NCI-H526 (cell line): ENCODE results near the gene MAPK11.

Source experiments
- DNase-seq, 2 experiments: peaks; one replicate each; lab custom pipeline; 2025; lab: John Stamatoyannopoulos, UW

Gene MAPK11

GRCh38 chr22:50260801-50261614 is 9.2 kb downstream of the MAPK11 start:
- peak in 1 of 2 experiments; percentile 70 for DNase-seq

- no peak for DNase-seq
Observed at GRCh38 chr22:50260434-50260800, 9.8 kb downstream of the MAPK11 start.

DNA sequence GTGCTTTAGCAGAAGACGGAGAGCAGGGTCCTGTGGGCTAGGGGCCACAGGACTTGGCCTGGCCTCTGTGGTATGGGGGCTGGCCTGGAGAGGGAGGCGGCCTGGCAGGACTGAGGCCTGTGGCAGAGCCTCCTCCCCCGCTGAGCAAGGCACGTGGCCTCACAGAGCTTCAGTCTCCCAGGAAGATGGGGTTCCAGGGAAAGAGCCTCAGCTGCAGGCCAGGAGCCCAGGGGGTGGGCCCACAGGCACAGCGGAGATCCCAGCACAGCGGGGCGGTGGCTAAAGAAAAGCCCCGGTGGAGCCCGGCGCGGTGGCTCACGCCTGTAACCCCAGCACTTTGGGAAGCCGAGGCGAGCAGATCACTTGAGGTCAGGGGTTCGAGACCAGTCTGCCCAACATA is 10.9 kb downstream of the MAPK11 start:
- DNase-seq = no peak

DNA sequence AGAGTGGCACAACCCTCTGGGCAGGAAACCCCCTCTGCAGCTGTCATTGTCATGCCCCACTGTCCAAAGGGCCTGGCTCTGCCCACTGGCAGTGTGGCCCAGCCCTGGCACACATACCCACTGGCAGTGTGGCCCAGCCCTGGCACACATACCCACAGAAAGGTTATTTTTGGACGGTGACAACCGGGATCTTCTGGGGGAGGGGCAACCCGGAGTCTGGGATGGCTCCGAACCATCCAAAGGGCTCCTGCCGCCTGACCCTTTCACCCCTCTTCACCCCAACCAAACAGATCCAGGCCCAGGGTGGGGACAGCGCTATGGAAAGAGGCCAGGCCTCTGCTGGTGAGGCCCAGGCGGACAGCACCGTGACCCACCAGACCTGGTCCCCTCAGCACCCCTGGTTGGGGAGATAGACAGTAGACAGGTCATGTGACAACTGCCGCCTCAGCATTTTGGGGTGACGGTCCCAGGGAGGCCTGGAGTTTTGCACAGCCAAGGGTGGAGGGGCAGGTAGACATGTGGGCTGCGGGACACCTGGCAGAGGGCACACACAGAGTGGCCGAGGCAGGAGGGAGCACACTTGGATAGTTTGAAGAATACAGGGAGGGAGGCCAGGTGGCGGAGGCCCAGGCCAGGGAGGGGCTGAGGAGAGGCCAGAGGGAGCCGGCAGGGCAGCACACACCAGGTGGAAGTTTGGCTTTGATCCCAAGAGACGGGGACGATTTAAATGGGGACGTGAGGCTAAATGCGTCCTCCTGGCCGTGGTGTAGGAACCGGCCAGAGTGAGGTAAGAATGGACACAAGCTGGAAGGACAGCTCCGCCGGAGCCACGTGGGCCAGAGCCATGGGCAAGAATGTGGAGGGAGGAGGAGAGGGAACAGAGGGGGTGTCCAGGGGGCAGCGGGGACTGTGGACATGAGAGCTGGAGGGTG is 11.6 kb downstream of the MAPK11 start:
- no peak for DNase-seq

GRCh38 chr22:50257451-50258360 is 12.5 kb downstream of the MAPK11 start:
- no peak for DNase-seq

DNA sequence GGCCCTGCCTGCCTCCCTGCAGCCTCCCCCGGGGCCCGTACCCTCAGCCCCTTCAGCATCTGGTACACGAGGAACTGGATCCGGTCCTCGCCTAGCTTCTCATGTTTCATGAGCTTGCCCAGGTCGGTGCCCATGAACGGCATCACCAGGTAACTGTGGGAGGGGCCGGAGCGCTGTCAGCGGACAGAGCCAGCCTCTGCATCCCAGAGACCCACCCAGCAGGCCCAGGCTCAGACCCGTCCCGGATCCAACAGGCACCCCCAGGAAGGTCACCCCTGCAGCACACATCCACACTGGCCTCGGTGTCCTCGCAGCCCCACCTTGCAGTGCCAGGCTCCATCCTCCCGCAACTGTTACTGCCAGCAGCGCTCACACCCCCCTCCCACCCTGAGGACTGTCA is 13.1 kb downstream of the MAPK11 start:
- peak in 1 of 2 experiments; percentile 42 for DNase-seq

DNA sequence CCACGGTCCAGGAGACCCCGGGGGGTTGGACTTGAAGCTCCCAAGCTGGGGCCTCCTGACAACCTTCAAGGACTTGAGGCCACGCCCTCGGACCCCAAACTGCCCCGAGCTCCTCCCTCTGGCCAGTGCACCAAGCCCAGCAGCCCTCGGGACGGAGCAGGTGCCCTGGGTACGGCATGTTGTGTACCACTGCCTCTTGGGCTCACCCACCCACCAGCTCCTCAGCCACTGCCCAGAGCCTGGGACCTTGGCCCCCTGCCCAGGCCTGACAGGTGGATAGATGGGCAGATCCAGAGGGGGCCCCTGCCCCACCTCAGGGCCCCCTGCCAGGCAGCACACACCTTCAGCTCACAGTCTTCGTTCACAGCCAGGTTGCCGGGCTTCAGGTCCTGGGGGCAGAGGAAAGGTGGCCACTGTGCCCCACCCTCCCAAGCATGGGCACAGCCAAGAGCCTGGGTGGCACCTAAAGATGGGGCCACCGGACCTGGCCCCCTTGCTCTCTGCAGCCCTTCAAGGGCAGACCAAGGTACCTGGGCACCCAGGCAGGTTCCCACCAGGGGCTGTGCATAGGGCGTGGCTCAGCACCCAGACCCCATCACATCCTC is 13.8 kb downstream of the MAPK11 start:
- no peak for DNase-seq

DNA sequence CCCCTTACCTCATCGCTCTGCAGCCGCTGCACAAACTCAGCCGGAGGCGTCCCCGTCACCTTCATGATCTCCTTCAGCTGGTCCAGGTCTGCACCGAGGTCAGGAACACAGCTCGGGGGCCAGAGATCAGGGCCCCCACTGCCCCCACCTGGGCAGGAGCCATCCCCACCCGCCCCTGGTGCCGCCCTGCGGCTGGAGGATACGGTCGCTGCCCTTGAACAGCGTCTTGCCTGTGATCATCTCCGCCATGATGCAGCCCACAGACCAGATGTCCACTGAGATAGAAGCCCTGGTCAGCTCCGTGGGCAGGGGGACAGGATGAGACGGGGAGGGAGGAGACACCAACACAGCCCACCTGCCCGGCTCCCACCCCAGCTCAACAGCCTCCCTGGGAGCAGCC is 14.6 kb downstream of the MAPK11 start:
- no peak for DNase-seq

DNA sequence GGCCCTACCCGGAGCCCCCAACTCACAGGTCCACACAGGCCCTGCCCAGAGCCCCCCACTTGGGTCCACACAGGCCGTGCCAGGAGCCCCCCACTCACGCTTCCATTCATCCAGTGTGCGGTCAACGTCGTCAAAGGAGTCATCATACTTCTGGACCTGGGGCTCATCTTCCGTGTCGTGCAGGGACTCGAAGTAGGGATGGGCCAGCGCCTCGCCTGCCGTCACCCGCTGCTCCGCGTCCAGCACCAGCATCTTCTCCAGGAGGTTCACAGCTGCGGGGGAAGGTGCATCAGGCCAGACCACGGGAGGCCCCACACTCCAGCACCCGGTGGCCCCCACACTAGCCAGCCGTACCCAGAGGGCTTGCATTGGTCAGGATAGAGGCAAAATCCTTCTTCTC is 15.1 kb downstream of the MAPK11 start:
- DNase-seq = no peak

DNA sequence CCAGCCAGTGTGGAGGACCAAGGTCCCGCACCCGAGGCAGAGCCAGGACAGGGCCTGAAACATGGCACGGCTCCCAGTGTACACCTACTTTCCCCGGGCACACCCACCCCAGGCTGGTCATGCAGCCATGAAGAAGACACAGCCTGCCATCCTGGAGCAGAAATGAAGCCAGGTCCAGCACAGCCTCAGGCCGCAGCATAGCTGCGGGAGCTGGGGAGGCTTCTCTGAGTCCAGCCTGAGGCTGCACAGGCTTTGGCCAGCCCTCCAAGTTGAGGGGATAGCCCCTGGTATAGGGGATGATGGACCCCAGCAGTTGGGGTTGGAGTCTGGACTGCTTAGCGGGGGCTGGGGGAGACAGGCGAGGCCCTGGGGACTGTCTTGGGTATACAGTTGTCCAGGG is 16.2 kb downstream of the MAPK11 start:
- no peak for DNase-seq

DNA sequence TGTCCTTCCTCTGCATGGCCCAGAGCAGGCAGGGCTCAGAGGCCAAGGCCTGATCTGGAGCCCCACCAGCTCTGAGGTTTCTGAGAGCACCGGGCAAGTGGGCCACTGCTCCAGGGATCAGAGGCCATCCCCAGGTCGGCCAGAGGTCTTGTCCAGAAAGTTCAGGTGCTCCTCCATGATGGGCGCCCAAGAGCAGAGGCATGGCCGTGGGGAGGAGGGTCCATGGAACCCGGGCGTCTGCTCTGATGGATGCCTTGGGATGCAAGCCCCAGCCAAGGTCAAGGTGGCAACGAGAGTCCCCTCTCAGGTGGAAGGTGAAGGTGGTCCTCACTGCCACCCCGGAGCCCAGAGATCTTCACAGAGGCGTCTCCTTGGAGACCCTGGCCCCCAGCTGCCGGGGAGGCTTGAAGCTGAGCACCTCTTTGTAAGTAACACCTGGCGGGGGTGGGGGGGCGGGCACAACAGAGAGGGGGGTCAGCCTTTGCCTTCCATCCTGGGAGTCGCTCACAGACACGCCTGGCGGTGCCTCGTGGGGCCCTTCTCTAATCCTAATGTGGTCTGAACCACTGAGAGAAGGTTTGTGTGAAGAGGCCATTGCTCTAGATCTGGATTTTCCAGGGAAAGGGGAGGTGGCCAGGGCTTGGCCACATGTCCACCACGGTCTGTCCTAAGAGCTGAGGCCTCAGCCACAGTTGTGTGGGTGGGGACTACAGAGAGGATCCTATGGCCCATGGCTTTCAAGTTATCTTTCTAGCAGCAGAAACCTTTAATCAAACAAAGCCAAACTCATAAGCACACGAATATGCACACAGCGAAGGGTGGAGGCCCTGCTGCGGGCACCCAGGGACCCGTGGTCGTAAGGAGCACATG is 16.9 kb downstream of the MAPK11 start:
- DNase-seq = no peak

DNA sequence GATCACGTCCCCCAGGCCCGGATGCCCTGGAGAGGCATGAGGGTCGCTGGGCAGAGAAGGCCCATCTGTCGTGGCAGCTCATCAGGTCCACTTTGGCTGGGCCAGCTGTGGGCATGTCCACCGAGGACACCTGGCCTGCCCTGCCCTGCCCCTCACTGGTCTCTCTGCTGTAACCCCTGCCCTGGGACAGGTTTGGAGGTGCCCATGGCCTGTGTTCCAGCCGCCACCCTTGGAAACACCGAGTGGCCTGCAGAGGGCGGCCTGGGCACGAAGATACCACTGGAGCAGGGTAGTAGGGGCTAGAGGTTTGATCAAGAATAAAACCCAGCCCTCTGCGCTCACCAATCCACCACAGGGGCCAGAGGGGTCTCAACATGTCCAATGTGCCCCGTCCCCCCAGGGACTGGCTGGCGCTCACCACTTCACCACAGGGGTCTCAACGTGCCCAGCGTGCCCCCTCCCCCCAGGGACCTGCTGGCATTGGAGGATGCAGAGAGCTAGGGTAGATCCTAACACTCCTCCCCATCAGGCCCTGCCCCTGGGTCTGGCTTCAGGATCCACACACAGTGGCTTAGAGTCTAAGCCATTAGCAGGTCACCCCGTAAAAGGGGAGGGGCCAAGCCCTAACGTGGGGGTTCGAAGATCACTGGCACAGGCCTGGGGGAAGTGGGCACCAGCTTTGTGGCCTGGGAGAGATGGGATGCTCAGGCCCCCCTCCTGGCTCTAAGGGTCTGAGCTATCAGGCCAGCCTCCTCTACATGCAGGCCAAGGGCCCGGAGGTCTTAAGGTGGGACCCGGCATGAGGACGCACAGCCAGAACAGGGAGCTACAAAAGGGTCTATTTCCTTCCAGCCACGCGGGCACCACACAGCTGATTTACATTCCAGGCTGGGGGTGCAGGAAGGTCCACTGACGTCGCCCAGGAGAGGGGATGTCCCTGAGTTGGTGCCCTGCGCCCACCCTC is 17.8 kb downstream of the MAPK11 start:
- peak in 1 of 2 experiments; percentile 71 for DNase-seq

DNA sequence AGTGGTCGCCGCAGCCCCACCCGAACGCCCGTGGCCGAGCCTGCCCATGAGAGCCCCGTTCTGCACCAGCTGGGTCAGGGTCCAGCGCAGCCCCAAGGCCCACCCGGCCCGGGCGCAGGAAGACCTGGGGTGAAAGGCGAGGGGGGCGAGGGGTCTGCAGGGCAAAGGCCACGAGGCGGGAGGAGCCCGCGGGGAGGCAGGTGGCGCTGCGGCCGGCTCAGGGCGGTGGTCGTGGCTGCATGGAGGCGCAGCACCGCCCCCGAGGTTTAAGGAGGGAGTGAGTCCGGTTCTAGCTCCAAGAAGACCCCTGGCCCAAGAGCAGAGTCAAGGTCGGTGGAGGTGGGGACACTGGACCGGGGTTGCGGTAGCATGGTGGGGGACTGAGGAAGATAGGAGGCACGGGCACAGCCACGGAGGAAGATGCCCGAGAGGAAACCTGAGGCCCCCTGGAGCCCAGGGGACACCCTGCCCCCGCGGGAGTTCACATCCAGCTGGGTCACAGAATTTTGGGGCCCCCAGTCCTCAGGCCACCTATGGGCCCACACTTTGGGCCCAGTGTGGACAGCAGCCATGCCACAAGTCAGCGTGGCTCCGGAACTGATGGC is 18.6 kb downstream of the MAPK11 start:
- DNase-seq = no peak

- DNase-seq = peak in 1 of 2 experiments; percentile 85
Observed at GRCh38 chr22:50250555-50251476, 19.4 kb downstream of the MAPK11 start, which contains the start of gene HDAC10. TSS of gene HDAC10 (minus strand) at chr22:50251265. CDS start at chr22:50251032, 233 bp downstream.

DNA sequence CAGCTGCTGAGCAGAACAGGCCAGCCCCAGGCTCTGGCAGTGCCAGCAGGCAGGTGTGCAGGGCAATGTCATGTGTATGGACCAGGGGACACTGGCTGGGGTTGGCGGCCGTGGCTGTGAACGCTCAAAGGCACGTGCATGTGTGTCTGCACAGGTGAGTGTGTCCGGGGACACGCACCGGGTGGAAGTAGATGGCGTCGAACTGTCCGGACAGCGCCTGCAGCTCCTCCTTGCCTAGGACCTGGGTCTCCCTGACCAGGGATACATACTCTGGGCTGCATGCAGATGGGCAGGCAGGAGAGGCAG is 20.0 kb downstream of the MAPK11 start:
- no peak for DNase-seq

- DNase-seq = no peak
Observed at GRCh38 chr22:50249341-50250248, 20.6 kb downstream of the MAPK11 start.
